ENCODE results near the gene FFAR4. TPM values are rescaled to one million over a fixed set of nuclear protein-coding genes. Genes with fewer than 3 reads are reported as not detected.

Gene FFAR4
- total and polyA plus RNA-seq, 2 donors (not counting 3 experiments of a cell fraction or from before 2014, with no cell fraction given), result not detected

DNA sequence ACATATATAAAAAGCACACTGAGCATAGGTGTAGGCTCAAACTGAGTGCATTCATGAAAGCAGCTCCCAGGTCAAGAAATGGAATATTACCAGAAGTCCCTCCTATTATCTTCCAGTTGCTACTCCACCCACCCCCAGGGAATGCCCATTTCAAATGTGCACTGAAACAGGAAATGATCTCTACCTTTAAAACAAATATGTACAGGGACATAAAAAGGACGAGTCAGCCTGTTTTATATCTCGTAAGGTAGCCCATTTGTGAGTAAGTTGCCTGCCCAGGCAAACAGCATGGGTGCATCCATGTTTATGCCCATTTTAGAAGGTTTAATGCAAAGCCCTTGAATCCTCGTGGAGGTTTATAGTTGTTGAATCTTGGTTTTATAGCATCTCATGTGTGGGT is 10.4 kb downstream of the FFAR4 start:
- Histone ChIP-seq H4K20me1 (replicated peaks; ENCODE audit: control insufficient read depth, extremely low read depth, insufficient read depth, low read length) (no peaks in the 10 kb centered on the region), H3K4me3 (replicated peaks in 1 of 3; ENCODE audit: insufficient read depth in 1 of 3, low read depth in 1 of 3, low read length in 3 of 3) (no peak overlapping the region), H3K9me1 (replicated peaks; ENCODE audit: control insufficient read depth, extremely low read depth, insufficient read depth, low read length) (no peaks in the 10 kb centered on the region), H3K4me2 (ENCODE audit: insufficient read depth, low read length) (no peak overlapping the region), H3K9me3 (replicated peaks; ENCODE audit: control insufficient read depth, insufficient read depth, low read length) (no peaks in the 10 kb centered on the region), H2AFZ (ENCODE audit: low read depth, low read length) (no peak overlapping the region), H3K27ac (ENCODE audit: insufficient read depth, low read depth, low read length) (no peak overlapping the region), H3K4me1 (ENCODE audit: control insufficient read depth, extremely low read depth, insufficient read depth, low read length) (peaks cover 3% of the 10 kb centered on the region), H3K9ac (replicated peaks; ENCODE audit: extremely low read depth, insufficient read depth, low read length) (no peak overlapping the region), H3K36me3 (ENCODE audit: control insufficient read depth in 2 of 2, extremely low read depth in 1 of 2, insufficient read depth in 2 of 2, low read length in 2 of 2) (no peaks in the 10 kb centered on the region), H3K79me2 (ENCODE audit: control insufficient read depth, insufficient read depth, low read length) (no peaks in the 10 kb centered on the region), H3K27me3 (ENCODE audit: control insufficient read depth in 2 of 2, insufficient read depth in 2 of 2, low read length in 2 of 2) (peaks cover 2 to 6% of the 10 kb centered on the region in 2 experiments)
- CTCF ChIA-PET, result no interaction called here
- dilution Hi-C loops (cut with MboI; ENCODE audit: extremely low pct_ligation_motif_present, low sequenced_read_pairs), result no loop called here
- no peak for FAIRE-seq
- no peak for TF ChIP-seq MYC (IDR thresholded peaks at IDR 0.05; ENCODE audit: low read depth, low read length)
- TF ChIP-seq, protein P1, sequence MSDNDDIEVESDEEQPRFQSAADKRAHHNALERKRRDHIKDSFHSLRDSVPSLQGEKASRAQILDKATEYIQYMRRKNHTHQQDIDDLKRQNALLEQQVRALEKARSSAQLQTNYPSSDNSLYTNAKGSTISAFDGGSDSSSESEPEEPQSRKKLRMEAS (IDR thresholded peaks at IDR 0.05; ENCODE audit: insufficient read depth, insufficient read length), result no peak
- TF ChIP-seq GATA2 (IDR thresholded peaks at IDR 0.05; ENCODE audit: insufficient read depth, insufficient read length, low read depth, low read length), result no peak
- TF ChIP-seq FOS (IDR thresholded peaks at IDR 0.05; ENCODE audit: borderline replicate concordance, insufficient read depth, low read length), result no peak
- TF ChIP-seq POLR2A (IDR thresholded peaks at IDR 0.05; ENCODE audit: low read depth, low read length), result no peak
- no peak for TF ChIP-seq POLR2AphosphoS5 (IDR thresholded peaks at IDR 0.05; ENCODE audit: insufficient read depth, low read depth, low read length)
- TF ChIP-seq EZH2 (IDR thresholded peaks at IDR 0.05; ENCODE audit: borderline replicate concordance, low read depth, low read length, severe bottlenecking), result no peak
- TF ChIP-seq JUN (IDR thresholded peaks at IDR 0.05; ENCODE audit: borderline replicate concordance, insufficient read depth, insufficient read length, low read depth), result no peak
- TF ChIP-seq, protein P2, sequence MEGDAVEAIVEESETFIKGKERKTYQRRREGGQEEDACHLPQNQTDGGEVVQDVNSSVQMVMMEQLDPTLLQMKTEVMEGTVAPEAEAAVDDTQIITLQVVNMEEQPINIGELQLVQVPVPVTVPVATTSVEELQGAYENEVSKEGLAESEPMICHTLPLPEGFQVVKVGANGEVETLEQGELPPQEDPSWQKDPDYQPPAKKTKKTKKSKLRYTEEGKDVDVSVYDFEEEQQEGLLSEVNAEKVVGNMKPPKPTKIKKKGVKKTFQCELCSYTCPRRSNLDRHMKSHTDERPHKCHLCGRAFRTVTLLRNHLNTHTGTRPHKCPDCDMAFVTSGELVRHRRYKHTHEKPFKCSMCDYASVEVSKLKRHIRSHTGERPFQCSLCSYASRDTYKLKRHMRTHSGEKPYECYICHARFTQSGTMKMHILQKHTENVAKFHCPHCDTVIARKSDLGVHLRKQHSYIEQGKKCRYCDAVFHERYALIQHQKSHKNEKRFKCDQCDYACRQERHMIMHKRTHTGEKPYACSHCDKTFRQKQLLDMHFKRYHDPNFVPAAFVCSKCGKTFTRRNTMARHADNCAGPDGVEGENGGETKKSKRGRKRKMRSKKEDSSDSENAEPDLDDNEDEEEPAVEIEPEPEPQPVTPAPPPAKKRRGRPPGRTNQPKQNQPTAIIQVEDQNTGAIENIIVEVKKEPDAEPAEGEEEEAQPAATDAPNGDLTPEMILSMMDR (IDR thresholded peaks at IDR 0.05; ENCODE audit: extremely low read depth in 1 of 2, insufficient read depth in 1 of 2, low read depth in 1 of 2, low read length in 2 of 2), result no peak
- intact Hi-C loops (cut with micrococcal nuclease), result no loop called here
- POLR2A ChIA-PET, result no interaction called here
- DNase-seq (ENCODE audit: low read depth, low spot score), result no peak
- no TSS peak for BruUV-seq (replicated peaks)
